Occipital lobe (tissue), 2 donors: Measurements from ENCODE around the gene ATP8A1. TPM values are rescaled to one million over a fixed set of nuclear protein-coding genes. Genes with fewer than 3 reads are reported as not detected.

Experiments
- DNase-seq: peaks from one replicate; lab custom pipeline; 2025; lab: John Stamatoyannopoulos, UW
- total RNA-seq: library from RNA; depleted of rRNA; stranded (reverse); fragments of >200 nt; gene quantifications from one replicate; pipeline ENCODE4 v1.2.3, GENCODE V29; 2014

Gene ATP8A1
- total RNA-seq, 1 donor from 2014 or later, result 239 TPM

DNA sequence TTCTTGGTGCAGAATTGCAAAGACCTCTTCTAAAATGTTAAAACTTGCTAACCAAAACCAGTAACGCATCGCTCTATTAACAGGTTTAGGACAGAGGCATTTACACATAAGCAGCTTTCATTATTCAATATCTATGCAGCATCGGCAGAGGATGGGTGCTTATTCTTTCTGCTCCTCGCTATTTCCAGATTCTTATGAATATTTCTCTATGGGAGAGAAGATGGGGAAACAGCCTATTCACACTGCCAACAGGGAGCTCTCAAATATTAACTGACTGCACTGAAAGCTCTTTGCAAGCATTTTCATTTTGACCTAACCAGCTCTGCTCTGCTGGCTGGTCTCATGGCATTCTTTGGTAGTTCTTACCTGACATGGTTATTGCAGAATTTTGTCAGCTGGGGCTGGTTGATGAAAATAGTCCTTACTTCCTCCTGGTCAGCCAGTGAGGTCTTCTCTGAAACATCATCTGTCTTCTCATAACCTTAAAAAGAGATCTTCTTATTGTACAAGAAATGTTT is 30.2 kb downstream of the ATP8A1 start:
- no peak for DNase-seq

DNA sequence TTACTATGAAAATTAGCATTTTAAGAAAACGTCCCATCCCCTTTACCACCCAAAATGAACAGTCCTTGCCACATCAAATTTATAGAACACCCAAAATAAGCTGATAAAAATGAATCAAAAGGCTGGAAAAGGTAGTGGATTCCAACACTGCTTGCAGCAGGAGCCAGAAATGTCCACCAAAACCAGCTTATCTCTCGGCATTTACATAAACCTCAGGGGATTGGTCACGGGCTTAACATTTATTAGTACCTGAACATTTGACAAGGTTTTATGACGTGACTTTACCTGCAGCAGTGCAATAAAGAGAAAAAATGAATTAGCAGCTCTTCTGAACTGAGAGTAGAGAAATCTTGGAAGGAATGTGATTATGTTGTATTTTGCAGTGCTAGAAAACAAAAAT is 31.6 kb downstream of the ATP8A1 start:
- DNase-seq, result no peak

GRCh38 chr4:42624551-42624950 is 32.4 kb downstream of the ATP8A1 start:
- DNase-seq, result no peak

DNA sequence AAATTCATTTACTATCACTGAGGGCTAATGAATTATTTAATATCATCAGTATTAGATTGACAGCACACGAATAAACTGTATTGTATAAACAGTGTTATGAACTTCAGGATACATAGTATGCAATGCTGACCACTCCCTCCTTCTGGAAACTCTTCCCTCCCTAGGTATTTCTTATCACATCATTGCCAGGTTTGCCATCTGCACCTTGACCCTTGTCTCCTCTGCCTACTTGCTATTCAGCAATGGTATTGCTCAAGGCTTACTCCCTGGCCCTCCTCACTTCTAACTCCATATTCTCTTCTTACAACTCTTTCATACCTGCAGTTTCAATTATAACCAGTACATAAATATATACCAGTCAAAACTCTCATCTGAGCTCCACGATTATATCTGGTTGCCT is 38.9 kb downstream of the ATP8A1 start:
- DNase-seq, result no peak

GRCh38 chr4:42617030-42617429 is 39.9 kb downstream of the ATP8A1 start:
- no peak for DNase-seq

DNA sequence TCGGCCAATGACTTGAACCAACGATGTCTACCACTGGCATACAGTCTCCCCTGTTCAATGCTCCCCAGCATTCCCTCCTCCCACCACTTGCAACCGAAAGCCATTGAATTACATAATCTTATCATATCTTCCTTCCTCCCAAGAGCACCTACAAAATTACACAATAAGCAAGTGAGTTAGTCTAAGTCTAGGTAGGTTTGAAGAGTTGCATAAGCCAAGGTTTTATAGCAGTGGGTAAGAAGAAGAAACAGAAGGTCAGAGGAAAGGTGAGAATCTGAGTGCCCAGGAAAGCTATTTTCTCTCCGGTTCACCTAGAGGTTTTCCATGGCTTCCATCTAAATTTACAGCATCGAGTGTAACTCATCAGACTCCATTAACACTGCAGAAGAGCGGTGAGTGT is 40.3 kb downstream of the ATP8A1 start:
- DNase-seq, result no peak

GRCh38 chr4:42615131-42615763 is 41.7 kb downstream of the ATP8A1 start:
- DNase-seq, result no peak

- no peak for DNase-seq
Observed at GRCh38 chr4:42612898-42613297, 44.0 kb downstream of the ATP8A1 start.

- no peak for DNase-seq
Observed at GRCh38 chr4:42610941-42611340, 46.0 kb downstream of the ATP8A1 start.

DNA sequence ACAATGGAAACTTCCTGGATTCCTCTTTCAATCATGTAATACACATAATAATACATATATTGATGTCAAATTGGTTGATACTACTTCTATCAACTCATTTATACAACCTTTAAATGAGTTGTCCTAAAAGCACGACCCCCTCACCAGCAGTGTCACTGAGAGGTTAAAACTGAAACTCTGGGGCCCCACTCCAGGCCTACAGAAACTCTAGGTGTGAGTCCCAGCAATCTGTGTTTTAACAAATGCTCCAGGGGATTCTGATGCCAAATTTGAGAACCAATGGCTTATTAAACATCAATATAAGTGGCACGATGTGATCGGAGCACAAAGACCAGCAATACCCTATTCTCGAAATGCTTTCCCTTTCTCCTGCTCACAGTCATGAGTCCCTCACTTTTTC is 47.9 kb downstream of the ATP8A1 start:
- no peak for DNase-seq

DNA sequence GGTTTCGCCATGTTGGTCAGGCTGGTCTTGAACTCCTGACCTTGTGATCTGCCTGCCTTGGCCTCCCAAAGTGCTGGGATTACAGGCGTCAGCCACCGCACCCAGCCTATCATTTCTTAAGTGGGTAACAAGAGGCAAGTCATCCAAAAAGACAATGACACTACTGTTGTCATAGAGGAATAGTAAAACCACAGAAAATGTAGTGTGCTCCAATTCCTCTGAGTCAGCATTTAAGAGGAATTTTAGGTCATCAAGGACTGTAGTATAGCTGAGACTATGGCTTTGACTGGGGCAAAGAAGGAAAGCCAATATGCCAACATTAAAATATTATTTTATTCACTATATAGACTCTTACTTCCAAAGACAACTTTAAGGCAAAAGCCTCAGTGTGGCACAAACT is 48.4 kb downstream of the ATP8A1 start:
- DNase-seq, result no peak

DNA sequence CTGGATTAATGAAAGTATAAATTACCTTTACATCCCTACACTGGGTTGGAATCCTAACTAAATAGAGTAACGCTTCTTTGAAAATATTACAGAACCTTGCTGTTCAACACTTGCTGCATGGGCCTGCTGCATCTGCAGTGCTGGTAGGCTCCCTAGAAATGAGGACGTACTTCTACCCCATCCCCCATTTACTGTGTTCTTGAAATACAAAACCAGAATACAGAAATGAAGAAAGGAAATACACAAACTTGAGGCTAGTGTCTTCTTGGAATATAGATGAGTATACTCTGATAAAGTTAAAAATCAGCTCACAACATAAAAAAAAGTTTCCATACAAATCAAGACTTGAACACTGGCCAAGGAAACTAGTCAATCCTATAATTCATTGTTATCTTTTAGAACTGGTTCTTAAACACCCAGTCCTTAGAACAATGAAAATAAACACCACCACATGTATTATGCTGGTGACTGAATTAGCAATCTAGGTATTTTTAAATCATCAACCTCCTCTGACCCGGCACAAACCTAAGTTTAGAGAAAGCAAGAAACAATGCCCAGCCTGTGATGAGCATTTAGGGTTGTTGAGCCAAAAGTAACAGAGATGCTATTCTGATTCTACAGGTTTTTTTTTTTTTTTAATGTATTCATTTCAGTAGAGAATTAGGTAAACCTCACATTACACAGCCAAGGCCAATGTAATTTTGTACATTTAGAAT is 49.7 kb downstream of the ATP8A1 start:
- no peak for DNase-seq

GRCh38 chr4:42605264-42605663 is 51.6 kb downstream of the ATP8A1 start:
- DNase-seq, result peak; percentile 54

GRCh38 chr4:42603862-42604261 is 53.0 kb downstream of the ATP8A1 start:
- no peak for DNase-seq

- no peak for DNase-seq
Observed at GRCh38 chr4:42600578-42600977, 56.3 kb downstream of the ATP8A1 start.

- DNase-seq, result no peak
Observed at GRCh38 chr4:42596918-42597317, 60.0 kb downstream of the ATP8A1 start.

GRCh38 chr4:42594888-42595287 is 62.0 kb downstream of the ATP8A1 start:
- DNase-seq, result no peak

DNA sequence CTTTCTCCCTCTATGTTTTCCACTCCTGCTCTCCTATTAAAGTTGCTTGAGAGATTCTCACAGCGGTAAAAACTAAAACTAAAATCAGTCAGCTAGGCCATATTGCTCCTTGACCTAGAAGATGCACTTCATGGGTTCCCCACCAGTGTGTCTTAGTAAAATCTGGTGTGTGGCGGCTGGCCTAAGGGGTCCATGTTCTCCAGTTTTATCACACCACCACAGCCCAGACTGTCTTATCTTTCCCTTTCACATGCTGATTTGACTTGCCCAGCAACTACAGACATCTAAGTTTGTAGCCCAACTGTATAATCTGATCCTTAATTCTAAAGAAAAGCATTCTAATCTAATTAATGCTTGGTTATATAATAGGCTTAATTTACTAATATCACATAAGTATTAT is 68.0 kb downstream of the ATP8A1 start:
- no peak for DNase-seq

GRCh38 chr4:42586775-42587174 is 70.1 kb downstream of the ATP8A1 start:
- no peak for DNase-seq

GRCh38 chr4:42579903-42580302 is 77.0 kb downstream of the ATP8A1 start:
- no peak for DNase-seq

DNA sequence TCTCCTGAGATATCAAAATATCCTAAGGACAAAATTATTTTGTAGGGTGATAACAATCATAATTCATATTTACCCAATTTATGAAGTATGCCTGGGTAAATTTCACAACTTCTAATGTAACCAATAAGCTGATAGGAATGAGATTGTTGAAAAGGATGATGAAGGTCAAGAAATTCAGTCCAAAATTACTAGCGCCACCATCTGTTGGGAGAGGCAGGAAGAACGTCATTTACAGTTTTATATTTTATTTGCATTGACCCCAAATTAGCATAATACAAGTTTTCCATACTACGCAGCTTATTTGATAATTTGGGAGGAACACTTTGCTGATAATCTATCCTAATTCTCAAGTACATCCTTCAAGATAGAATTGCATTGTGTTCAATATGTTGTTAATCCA is 78.7 kb downstream of the ATP8A1 start:
- DNase-seq, result no peak

- no peak for DNase-seq
Observed at GRCh38 chr4:42574870-42575430, 82.0 kb downstream of the ATP8A1 start.

DNA sequence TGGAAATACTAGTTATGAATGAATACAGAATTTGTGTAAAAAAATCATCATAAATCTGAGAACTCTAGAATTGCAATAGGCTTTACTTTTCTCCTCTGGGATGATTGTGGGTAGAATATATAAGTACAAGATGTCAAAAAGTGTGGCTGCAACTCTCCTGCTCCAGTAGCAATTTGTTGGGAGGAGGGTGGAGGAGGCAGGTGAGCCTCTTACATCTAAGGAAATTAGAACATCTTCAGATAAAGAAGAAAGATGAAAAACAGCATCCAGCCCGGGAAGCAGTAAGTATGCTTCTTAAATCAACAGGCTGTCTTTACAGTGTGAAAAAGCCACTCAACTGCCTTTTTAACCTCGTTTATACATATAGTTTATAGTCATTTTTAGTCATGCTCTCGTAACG is 83.7 kb downstream of the ATP8A1 start:
- no peak for DNase-seq
